Astrocyte of the spinal cord (primary cell): ENCODE measurements around the gene SLC2A9.

Source experiments
- DNase-seq: peaks from one replicate; pipeline ENCODE4 v3.0.0; 2011; ENCODE audit warnings: low read depth, low spot score
- H3K4me3 ChIP-seq: 2 replicates; pipeline ENCODE4 v1.5.1; 2011; ENCODE audit warnings: low read depth, mild to moderate bottlenecking, low read length, moderate library complexity
- in situ Hi-C: cut with HindIII; loops from 2 replicates; pipeline ENCODE4 v1.10.0; 2017; ENCODE audit warnings: low sequenced_read_pairs
- TF ChIP-seq, protein P1 (sequence below): IDR thresholded peaks from 2 replicates; pipeline ENCODE4 v1.5.1; 2012; ENCODE audit warnings: low read depth, mild to moderate bottlenecking, low read length, inconsistent platforms

Gene SLC2A9

DNA sequence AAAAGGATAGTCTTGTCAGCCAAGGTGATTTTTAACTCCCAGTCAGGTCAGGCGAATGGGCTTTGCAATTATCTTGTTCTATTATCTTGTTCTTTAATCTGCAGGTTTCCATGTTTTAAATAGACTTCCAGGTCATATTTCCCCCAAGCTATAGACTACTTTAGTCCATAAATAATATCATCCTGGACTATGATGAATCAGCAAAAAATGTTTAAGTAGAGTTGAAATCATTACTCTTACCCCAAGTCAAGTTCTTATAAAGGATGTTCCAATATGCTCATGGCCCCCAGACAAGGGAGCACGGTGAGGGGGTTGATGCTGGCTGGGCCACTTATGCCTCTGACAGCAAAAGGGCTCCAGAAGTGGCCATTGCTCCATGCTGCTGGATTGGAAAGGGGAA, 75.1 kb downstream of the SLC2A9 start:
- H3K4me3 ChIP-seq: no peak overlapping the region
- in situ Hi-C loops: no loop called here
- TF ChIP-seq, protein P1, sequence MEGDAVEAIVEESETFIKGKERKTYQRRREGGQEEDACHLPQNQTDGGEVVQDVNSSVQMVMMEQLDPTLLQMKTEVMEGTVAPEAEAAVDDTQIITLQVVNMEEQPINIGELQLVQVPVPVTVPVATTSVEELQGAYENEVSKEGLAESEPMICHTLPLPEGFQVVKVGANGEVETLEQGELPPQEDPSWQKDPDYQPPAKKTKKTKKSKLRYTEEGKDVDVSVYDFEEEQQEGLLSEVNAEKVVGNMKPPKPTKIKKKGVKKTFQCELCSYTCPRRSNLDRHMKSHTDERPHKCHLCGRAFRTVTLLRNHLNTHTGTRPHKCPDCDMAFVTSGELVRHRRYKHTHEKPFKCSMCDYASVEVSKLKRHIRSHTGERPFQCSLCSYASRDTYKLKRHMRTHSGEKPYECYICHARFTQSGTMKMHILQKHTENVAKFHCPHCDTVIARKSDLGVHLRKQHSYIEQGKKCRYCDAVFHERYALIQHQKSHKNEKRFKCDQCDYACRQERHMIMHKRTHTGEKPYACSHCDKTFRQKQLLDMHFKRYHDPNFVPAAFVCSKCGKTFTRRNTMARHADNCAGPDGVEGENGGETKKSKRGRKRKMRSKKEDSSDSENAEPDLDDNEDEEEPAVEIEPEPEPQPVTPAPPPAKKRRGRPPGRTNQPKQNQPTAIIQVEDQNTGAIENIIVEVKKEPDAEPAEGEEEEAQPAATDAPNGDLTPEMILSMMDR: no peak
- no peak for DNase-seq

DNA sequence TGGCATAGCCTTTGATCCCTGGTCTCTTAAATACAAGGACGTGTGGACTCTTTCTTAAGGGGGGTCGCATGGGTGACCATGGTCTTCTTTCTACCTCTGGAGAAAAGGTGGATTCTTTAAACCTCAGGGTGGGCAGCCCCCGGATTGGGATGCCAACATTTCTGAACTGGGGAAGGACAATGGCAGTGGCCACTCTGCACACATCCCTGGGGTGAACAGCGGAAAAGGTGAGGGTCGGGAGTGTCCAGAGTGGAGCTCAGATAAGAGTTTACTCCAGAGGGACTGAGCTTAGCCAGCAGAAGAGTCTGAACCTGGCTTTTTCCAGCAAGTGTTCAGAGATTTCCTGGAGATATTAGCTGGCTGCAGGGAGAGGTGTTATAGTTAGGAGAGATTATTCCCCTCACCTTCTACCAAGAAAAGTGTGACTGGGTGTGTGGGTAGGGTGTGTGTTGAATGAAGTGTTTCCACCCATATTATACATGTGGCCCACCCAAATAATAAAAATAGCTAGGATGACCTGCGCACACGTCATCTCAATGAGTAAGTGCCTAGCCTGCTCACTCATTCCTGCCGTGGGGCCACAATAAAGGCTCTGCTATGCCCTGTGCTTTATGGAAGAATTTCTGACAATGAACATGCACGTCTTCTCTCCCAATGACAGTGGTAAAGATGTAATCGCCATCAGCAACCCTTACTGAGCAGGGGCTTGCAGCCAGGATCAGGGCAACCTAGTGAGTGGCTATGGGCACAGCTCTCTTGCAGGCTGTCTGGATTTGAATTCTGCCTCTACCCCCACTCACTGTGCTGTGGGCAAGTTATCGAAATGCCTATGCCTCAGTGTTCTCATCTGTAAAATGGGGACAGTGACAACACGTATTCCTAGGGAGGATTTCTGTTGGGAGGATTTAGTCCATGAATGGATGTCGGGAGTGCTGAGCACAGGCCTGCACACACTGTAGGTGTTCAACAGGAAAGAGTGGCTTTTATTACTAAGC, 76.6 kb downstream of the SLC2A9 start:
- TF ChIP-seq, protein P1: no peak
- no peak for DNase-seq
- in situ Hi-C loops: no loop called here
- no peak overlapping the region for H3K4me3 ChIP-seq

DNA sequence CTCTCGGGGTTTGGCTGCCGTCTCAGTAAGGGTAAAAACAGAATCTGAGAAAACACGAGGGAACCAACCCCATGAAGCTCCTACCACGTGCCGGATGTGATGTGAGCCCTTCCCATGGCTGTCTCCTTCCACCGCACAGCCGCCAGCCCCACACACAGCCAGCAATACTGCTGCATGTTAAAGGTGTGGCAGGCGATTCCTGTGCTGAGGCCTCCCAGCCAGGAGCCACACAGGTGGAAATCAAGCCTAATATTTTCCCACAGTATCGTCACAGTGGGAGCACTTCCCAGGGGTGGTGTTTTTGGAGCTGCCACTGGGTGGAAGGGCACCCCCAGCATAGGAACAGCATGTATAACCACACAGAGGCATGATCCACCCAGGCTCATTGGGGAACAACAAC, 77.5 kb downstream of the SLC2A9 start:
- DNase-seq: no peak
- in situ Hi-C loops: no loop called here

DNA sequence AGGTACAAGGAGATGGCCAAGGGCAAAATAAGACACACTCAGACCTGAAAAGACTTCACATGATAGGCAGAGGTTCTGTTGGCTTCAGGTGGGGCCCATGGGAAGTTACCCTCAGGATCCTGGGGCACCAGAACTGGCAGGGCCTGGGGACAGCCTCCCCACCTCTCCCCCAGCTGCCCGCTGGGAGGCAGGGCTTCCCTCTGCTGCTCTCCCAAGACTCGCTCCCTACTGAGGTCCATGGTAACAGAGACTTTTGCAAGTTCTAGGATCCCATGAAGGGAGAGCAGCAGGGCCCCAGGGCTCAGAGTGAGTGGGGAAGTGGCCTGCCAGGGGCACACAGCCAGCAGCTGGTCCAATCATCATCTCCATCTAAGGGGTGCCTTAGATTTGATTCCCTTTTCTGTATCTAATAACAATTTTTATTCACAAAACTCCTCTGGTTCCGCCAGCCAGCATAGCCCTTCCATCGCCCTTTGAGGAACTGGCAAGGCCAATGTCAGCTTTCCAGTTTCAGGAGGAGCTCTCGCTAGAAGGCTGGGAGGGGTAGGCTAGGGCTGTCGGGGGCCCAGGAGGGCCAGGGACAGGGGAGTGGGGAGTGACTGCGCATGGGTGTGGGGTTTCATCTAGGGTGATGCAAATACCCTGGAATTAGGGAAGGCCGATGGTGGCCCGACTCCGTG, 78.2 kb downstream of the SLC2A9 start:
- no peak for DNase-seq
- TF ChIP-seq, protein P1: no peak
- no peak overlapping the region for H3K4me3 ChIP-seq
- in situ Hi-C loops: no loop called here

More for the DNA sequence above, 77.5 kb downstream of the SLC2A9 start:
- TF ChIP-seq, protein P1: no peak
- H3K4me3 ChIP-seq: no peak overlapping the region

DNA sequence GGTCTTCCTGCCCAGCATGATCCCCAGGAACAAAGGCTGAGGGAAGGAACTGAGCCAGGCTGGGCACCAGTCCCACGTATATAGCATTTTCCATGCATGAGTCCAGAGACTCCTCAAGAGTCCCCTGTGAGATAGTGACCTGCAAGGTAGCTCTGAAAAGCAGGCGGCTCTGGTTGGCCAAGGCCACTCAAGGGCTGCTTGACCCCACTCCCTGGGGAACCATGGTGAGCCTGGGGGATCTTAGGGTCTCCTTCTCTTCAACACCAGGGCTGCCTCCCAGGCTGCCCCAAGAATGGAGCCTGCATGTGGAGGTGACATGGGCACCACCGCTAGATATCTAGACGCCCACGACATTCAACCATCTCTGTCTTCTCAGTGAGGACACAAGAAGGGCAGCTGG, 79.2 kb downstream of the SLC2A9 start:
- in situ Hi-C loops: no loop called here

DNA sequence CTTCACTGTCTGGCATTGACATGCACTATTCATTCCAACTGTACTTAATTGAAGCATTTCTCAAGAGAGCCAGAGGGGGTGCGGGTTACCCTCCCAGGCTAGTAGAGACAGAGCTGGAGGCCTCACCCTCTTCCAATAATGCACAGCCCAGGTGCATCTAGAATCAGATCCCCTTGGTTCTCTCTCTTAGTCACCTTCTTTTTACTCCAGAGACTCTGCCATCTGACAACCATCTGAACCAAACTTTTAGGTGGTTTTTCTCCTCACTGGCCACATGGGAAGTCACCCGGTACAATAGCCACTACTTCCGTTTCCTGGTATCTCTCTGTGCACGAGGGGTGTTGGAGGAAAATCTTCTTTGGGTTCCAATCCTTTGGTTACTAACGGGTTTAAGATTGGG, 81.3 kb downstream of the SLC2A9 start:
- no peak overlapping the region for H3K4me3 ChIP-seq
- TF ChIP-seq, protein P1: no peak
- in situ Hi-C loops: no loop called here
- DNase-seq: no peak

More for the DNA sequence above, 79.2 kb downstream of the SLC2A9 start:
- TF ChIP-seq, protein P1: no peak
- no peak overlapping the region for H3K4me3 ChIP-seq
- no peak for DNase-seq
